Loucy (cell line): ENCODE results near the gene CACHD1.

ENCODE experiments used
- H2AFZ ChIP-seq: fragments of 200-600 bp; sonication (generic); 2 replicates; pipeline ENCODE4 v1.6.0; 2016; ENCODE audit warnings: antibody characterized with exemption, mild to moderate bottlenecking, low read length, moderate library complexity
- H3F3A ChIP-seq: fragments of 200-600 bp; 2 replicates; pipeline ENCODE4 v1.6.0; 2016; ENCODE audit warnings: antibody characterized with exemption, low read depth, mild to moderate bottlenecking
- H3K27me3 ChIP-seq: fragments of 200-600 bp; sonication (generic); 2 replicates; pipeline ENCODE4 v1.6.1; 2014; ENCODE audit warnings: low read length, mild to moderate bottlenecking; ENCODE audit not compliant: insufficient read depth, poor library complexity, severe bottlenecking
- H3K36me3 ChIP-seq: fragments of 200-600 bp; sonication (generic); 2 replicates; pipeline ENCODE4 v1.6.1; 2016; ENCODE audit warnings: low read length; ENCODE audit not compliant: insufficient read depth
- H3K4me1 ChIP-seq: fragments of 200-600 bp; sonication (generic); 2 replicates; pipeline ENCODE4 v1.5.1; 2014; ENCODE audit warnings: low read length, mild to moderate bottlenecking; ENCODE audit not compliant: insufficient read depth, poor library complexity, severe bottlenecking
- H3K4me2 ChIP-seq: fragments of 200-600 bp; sonication (generic); 2 replicates; pipeline ENCODE4 v1.6.0; 2014; ENCODE audit warnings: antibody characterized with exemption, low read length, low read depth, mild to moderate bottlenecking; ENCODE audit not compliant: poor library complexity, severe bottlenecking
- H3K4me3 ChIP-seq: fragments of 200-600 bp; sonication (generic); 2 replicates; pipeline ENCODE4 v1.5.1; 2014; ENCODE audit warnings: low read length, mild to moderate bottlenecking, mixed read lengths; ENCODE audit not compliant: poor library complexity, severe bottlenecking
- H3K79me2 ChIP-seq: fragments of 200-600 bp; sonication (generic); 2 replicates; pipeline ENCODE4 v1.6.1; 2014; ENCODE audit warnings: low read length; ENCODE audit not compliant: insufficient read depth
- H3K9ac ChIP-seq: fragments of 200-600 bp; sonication (generic); 2 replicates; pipeline ENCODE4 v1.6.0; 2014; ENCODE audit warnings: mild to moderate bottlenecking, low read depth, low read length, moderate library complexity; ENCODE audit not compliant: poor library complexity, severe bottlenecking
- H3K9me2 ChIP-seq: fragments of 200-600 bp; sonication (generic); replicated peaks from 2 replicates; pipeline ENCODE4 v1.6.1; 2016; ENCODE audit warnings: low read depth, low read length, mixed read lengths
- H3K9me3 ChIP-seq: fragments of 200-600 bp; sonication (generic); 2 replicates; pipeline ENCODE4 v1.6.1; 2014; ENCODE audit warnings: mild to moderate bottlenecking, antibody characterized with exemption, low read length, low read depth; ENCODE audit not compliant: insufficient read depth
- H4K20me1 ChIP-seq: fragments of 200-600 bp; sonication (generic); 2 replicates; pipeline ENCODE4 v1.6.0; 2014; ENCODE audit warnings: antibody characterized with exemption, low read length, mild to moderate bottlenecking; ENCODE audit not compliant: insufficient read depth, poor library complexity, severe bottlenecking
- CTCF ChIP-seq: fragments of 200-600 bp; sonication (generic); conservative IDR thresholded peaks from 2 replicates; pipeline ENCODE4 v1.5.1; 2014; ENCODE audit warnings: mild to moderate bottlenecking, antibody characterized with exemption, low read length
- EZH2phosphoT487 ChIP-seq: fragments of 200-600 bp; IDR thresholded peaks from 2 replicates; pipeline ENCODE4 v1.6.1; 2018; ENCODE audit warnings: antibody characterized with exemption, mild to moderate bottlenecking, moderate library complexity, borderline replicate concordance

Gene CACHD1

GRCh38 chr1:64680599-64680998 is 210.7 kb downstream of the CACHD1 start:
- H3K9me3 ChIP-seq = no peaks in the 10 kb centered on the region
- H3K4me2 ChIP-seq = no peak overlapping the region
- TF ChIP-seq EZH2phosphoT487 (no peak), CTCF (no peak)
- H3K4me1 ChIP-seq = no peaks in the 10 kb centered on the region
- H3K79me2 ChIP-seq = no peaks in the 10 kb centered on the region
- peaks cover 70% of the 10 kb centered on the region; the same call in 1 of the 2 replicates for H3K36me3 ChIP-seq
- H3K9ac ChIP-seq = no peak overlapping the region
- no peaks in the 10 kb centered on the region for H3F3A ChIP-seq
- H2AFZ ChIP-seq = no peak overlapping the region
- no peak overlapping the region for H3K4me3 ChIP-seq
- H3K9me2 ChIP-seq = no peaks in the 10 kb centered on the region
- no peaks in the 10 kb centered on the region for H4K20me1 ChIP-seq
- H3K27me3 ChIP-seq = no peaks in the 10 kb centered on the region

- Histone ChIP-seq H3K9me3 (no peaks in the 10 kb centered on the region), H2AFZ (no peak overlapping the region), H3K4me1 (no peaks in the 10 kb centered on the region), H3F3A (no peaks in the 10 kb centered on the region), H3K4me3 (no peak overlapping the region), H3K27me3 (no peaks in the 10 kb centered on the region), H3K9ac (no peak overlapping the region), H3K36me3 (peaks cover 70% of the 10 kb centered on the region; the same call in 1 of the 2 replicates), H3K4me2 (no peak overlapping the region), H4K20me1 (no peaks in the 10 kb centered on the region), H3K9me2 (no peaks in the 10 kb centered on the region), H3K79me2 (no peaks in the 10 kb centered on the region)
- TF ChIP-seq EZH2phosphoT487 (no peak), CTCF (no peak)
Measured at GRCh38 chr1:64681043-64681442, 211.1 kb downstream of the CACHD1 start.

GRCh38 chr1:64683419-64683818 is 213.5 kb downstream of the CACHD1 start:
- no peaks in the 10 kb centered on the region for H3K79me2 ChIP-seq
- H3K27me3 ChIP-seq = no peaks in the 10 kb centered on the region
- H3F3A ChIP-seq = no peaks in the 10 kb centered on the region
- H3K36me3 ChIP-seq = peaks cover 52% of the 10 kb centered on the region; the same call in 1 of the 2 replicates
- H3K4me3 ChIP-seq = no peak overlapping the region
- no peak overlapping the region for H3K9ac ChIP-seq
- H2AFZ ChIP-seq = no peak overlapping the region
- no peaks in the 10 kb centered on the region for H3K9me3 ChIP-seq
- H4K20me1 ChIP-seq = no peaks in the 10 kb centered on the region
- no peaks in the 10 kb centered on the region for H3K4me1 ChIP-seq
- TF ChIP-seq EZH2phosphoT487 = no peak
- no peak for TF ChIP-seq CTCF
- no peak overlapping the region for H3K4me2 ChIP-seq
- no peaks in the 10 kb centered on the region for H3K9me2 ChIP-seq
